HG02678 (cell line): ENCODE data around the gene AMHR2.
"Not testable (repeated sequence)": the region's sequence is repeated elsewhere in the genome, so short reads cannot be mapped to it uniquely, and the experiment has no call there.

Experiments used
- ATAC-seq: cut with Tn5 transposase; IDR thresholded peaks from one replicate; pipeline ENCODE4 v1.9.1; 2021; ENCODE audit warnings: mild to moderate bottlenecking, moderate library complexity; ENCODE audit not compliant: unreplicated experiment

AMHR2 gene

GRCh38 chr12:53414756-53415417, 8.8 kb upstream of the AMHR2 start:
- no peak for ATAC-seq

- not testable (repeated sequence) for ATAC-seq
Measured at GRCh38 chr12:53415752-53416389, 7.8 kb upstream of the AMHR2 start.

- ATAC-seq, result not testable (repeated sequence)
Measured at GRCh38 chr12:53417291-53417816, 6.3 kb upstream of the AMHR2 start.

- no peak for ATAC-seq
Measured at GRCh38 chr12:53418221-53418620, 5.4 kb upstream of the AMHR2 start.

GRCh38 chr12:53419756-53420155, 3.9 kb upstream of the AMHR2 start:
- ATAC-seq, result no peak

GRCh38 chr12:53422247-53422646, 1.4 kb upstream of the AMHR2 start:
- not testable (repeated sequence) for ATAC-seq

GRCh38 chr12:53424626-53425514, 1.2 kb downstream of the AMHR2 start:
- ATAC-seq, result no peak

- ATAC-seq, result no peak
Measured at GRCh38 chr12:53425515-53426150, 2.0 kb downstream of the AMHR2 start.

GRCh38 chr12:53427905-53428594, 4.4 kb downstream of the AMHR2 start:
- ATAC-seq, result no peak

GRCh38 chr12:53428741-53429140, 5.1 kb downstream of the AMHR2 start:
- no peak for ATAC-seq

- no peak for ATAC-seq
Measured at GRCh38 chr12:53430116-53430515, 6.5 kb downstream of the AMHR2 start.

GRCh38 chr12:53431187-53431586, 7.5 kb downstream of the AMHR2 start:
- ATAC-seq, result no peak

GRCh38 chr12:53435326-53435725, 11.7 kb downstream of the AMHR2 start:
- not testable (repeated sequence) for ATAC-seq

GRCh38 chr12:53439582-53439981, 15.9 kb downstream of the AMHR2 start:
- ATAC-seq, result not testable (repeated sequence)

GRCh38 chr12:53441040-53441833, 17.6 kb downstream of the AMHR2 start, which contains the start of gene PRR13:
PRR13 (plus strand) TSS chr12:53441734; CDS start chr12:53442715, 981 bp downstream.
- peak; percentile 98 for ATAC-seq

GRCh38 chr12:53443955-53444354, 20.3 kb downstream of the AMHR2 start:
- ATAC-seq, result no peak

GRCh38 chr12:53444593-53445325, 21.1 kb downstream of the AMHR2 start:
- not testable (repeated sequence) for ATAC-seq

- no peak for ATAC-seq
Measured at GRCh38 chr12:53450936-53451335, 27.3 kb downstream of the AMHR2 start.
